ENCODE measurements around the gene RSAD2. TPM values are rescaled to one million over a fixed set of nuclear protein-coding genes. Genes with fewer than 3 reads are reported as not detected.

RSAD2 gene
- polyA plus RNA-seq, 1 donor (not counting 4 experiments of a cell fraction or from before 2014, with no cell fraction given): 1.7 TPM

GRCh38 chr2:6854416-6854815, 23.2 kb upstream of the RSAD2 start:
- Histone ChIP-seq H3K9me1 (ENCODE audit: control insufficient read depth, extremely low read depth, insufficient read depth, low read length) (no peaks in the 10 kb centered on the region), H3K4me3 (ENCODE audit: control insufficient read depth in 2 of 3, extremely low read depth in 1 of 3, insufficient read depth in 2 of 3, low read depth in 1 of 3, low read length in 3 of 3) (no peak overlapping the region), H3K36me3 (ENCODE audit: control insufficient read depth in 2 of 2, extremely low read depth in 1 of 2, insufficient read depth in 2 of 2, low read length in 2 of 2) (no peaks in the 10 kb centered on the region), H2AFZ (ENCODE audit: control insufficient read depth, low read length) (no peak overlapping the region), H3K4me1 (ENCODE audit: control insufficient read depth, extremely low read depth, insufficient read depth, low read length) (no peaks in the 10 kb centered on the region), H3K9me3 (ENCODE audit: control insufficient read depth, low read depth, low read length) (no peaks in the 10 kb centered on the region), H3K27ac (ENCODE audit: control insufficient read depth, insufficient read depth, low read length) (no peak overlapping the region), H3K79me2 (ENCODE audit: control insufficient read depth, insufficient read depth, low read length) (no peaks in the 10 kb centered on the region), H3K27me3 (ENCODE audit: control insufficient read depth, extremely low read depth, insufficient read depth, low read length) (no peaks in the 10 kb centered on the region), H4K20me1 (ENCODE audit: control insufficient read depth, extremely low read depth, insufficient read depth, low read length) (no peaks in the 10 kb centered on the region), H3K9ac (ENCODE audit: control insufficient read depth, extremely low read depth, insufficient read depth, low read length) (no peak overlapping the region), H3K4me2 (ENCODE audit: control insufficient read depth, extremely low read depth, insufficient read depth, low read depth, low read length) (no peak overlapping the region)
- TF ChIP-seq, protein P1, sequence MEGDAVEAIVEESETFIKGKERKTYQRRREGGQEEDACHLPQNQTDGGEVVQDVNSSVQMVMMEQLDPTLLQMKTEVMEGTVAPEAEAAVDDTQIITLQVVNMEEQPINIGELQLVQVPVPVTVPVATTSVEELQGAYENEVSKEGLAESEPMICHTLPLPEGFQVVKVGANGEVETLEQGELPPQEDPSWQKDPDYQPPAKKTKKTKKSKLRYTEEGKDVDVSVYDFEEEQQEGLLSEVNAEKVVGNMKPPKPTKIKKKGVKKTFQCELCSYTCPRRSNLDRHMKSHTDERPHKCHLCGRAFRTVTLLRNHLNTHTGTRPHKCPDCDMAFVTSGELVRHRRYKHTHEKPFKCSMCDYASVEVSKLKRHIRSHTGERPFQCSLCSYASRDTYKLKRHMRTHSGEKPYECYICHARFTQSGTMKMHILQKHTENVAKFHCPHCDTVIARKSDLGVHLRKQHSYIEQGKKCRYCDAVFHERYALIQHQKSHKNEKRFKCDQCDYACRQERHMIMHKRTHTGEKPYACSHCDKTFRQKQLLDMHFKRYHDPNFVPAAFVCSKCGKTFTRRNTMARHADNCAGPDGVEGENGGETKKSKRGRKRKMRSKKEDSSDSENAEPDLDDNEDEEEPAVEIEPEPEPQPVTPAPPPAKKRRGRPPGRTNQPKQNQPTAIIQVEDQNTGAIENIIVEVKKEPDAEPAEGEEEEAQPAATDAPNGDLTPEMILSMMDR (optimal IDR thresholded peaks at IDR 0.05 in 1 of 3, IDR thresholded peaks at IDR 0.05 in 1 of 3, conservative IDR thresholded peaks at IDR 0.05 in 1 of 3; ENCODE audit: extremely low read depth in 1 of 3, insufficient read depth in 2 of 3, low read length in 3 of 3): no peak
- TF ChIP-seq EZH2 (IDR thresholded peaks at IDR 0.05; ENCODE audit: low read length): no peak
- dilution Hi-C loops (cut with MboI; ENCODE audit: extremely low pct_ligation_motif_present, low sequenced_read_pairs): no loop called here
- DNase-seq (ENCODE audit: low read depth, low spot score) (no peak), FAIRE-seq (no peak)

DNA sequence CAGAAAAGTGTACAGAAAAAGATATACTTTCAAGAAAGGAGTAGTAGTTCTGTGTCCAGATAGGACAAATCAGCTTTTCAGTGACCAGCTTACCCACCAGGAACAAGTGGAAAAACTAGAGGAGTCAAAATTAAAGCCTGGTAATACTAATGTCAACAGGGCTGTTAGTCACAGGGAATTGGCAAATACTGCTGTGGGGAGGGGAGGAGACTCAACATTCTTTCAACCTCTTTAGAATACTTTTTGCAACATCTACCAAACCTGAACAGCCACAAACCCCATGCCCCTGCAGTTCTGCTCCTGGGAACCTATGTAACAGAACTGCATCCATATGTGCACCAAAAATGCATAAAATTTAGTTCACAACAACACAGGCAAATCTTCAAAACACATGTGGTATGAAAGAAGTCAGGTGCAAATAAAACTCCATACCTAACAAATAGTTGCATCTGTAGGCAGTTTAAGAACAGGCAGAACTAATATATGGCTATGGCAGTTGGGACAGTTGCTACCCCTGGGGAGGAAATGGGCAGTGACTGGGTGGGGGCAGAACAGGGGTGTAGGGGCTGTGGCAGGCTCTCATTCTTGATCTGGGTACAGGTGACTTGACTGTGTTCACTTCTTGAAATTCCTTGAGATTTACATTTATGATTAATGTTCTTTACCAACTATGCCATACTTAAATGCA, 21.6 kb upstream of the RSAD2 start:
- dilution Hi-C loops (cut with MboI; ENCODE audit: extremely low pct_ligation_motif_present, low sequenced_read_pairs): no loop called here
- no peaks in the 10 kb centered on the region for H3K4me1 ChIP-seq (ENCODE audit: control insufficient read depth, extremely low read depth, insufficient read depth, low read length)
- H3K9me3 ChIP-seq (ENCODE audit: control insufficient read depth, low read depth, low read length): no peaks in the 10 kb centered on the region
- H3K4me3 ChIP-seq (ENCODE audit: control insufficient read depth in 2 of 3, extremely low read depth in 1 of 3, insufficient read depth in 2 of 3, low read depth in 1 of 3, low read length in 3 of 3): no peak overlapping the region
- H3K36me3 ChIP-seq (ENCODE audit: control insufficient read depth in 2 of 2, extremely low read depth in 1 of 2, insufficient read depth in 2 of 2, low read length in 2 of 2): no peaks in the 10 kb centered on the region
- H3K27ac ChIP-seq (ENCODE audit: control insufficient read depth, insufficient read depth, low read length): no peak overlapping the region
- FAIRE-seq (no peak), DNase-seq (ENCODE audit: low read depth, low spot score) (no peak)
- no peak for TF ChIP-seq EZH2 (IDR thresholded peaks at IDR 0.05; ENCODE audit: low read length)
- TF ChIP-seq, protein P1 (optimal IDR thresholded peaks at IDR 0.05 in 1 of 3, IDR thresholded peaks at IDR 0.05 in 1 of 3, conservative IDR thresholded peaks at IDR 0.05 in 1 of 3; ENCODE audit: extremely low read depth in 1 of 3, insufficient read depth in 2 of 3, low read length in 3 of 3): no peak
- H3K4me2 ChIP-seq (ENCODE audit: control insufficient read depth, extremely low read depth, insufficient read depth, low read depth, low read length): no peak overlapping the region
- no peak overlapping the region for H3K9ac ChIP-seq (ENCODE audit: control insufficient read depth, extremely low read depth, insufficient read depth, low read length)
- no peaks in the 10 kb centered on the region for H3K79me2 ChIP-seq (ENCODE audit: control insufficient read depth, insufficient read depth, low read length)
- H2AFZ ChIP-seq (ENCODE audit: control insufficient read depth, low read length): no peak overlapping the region
- no peaks in the 10 kb centered on the region for H3K27me3 ChIP-seq (ENCODE audit: control insufficient read depth, extremely low read depth, insufficient read depth, low read length)
- H3K9me1 ChIP-seq (ENCODE audit: control insufficient read depth, extremely low read depth, insufficient read depth, low read length): no peaks in the 10 kb centered on the region
- H4K20me1 ChIP-seq (ENCODE audit: control insufficient read depth, extremely low read depth, insufficient read depth, low read length): no peaks in the 10 kb centered on the region

Measured in keratinocyte (primary cell).